Liver (tissue), 9 donors: ENCODE measurements around the gene TMEM190. TPM values are rescaled to one million over a fixed set of nuclear protein-coding genes. Genes with fewer than 3 reads are reported as not detected.

Experiments used
- DNase-seq: peaks from one replicate; pipeline ENCODE4 v3.0.0-alpha.2; 2017; ENCODE audit warnings: low spot score
- H3K27ac ChIP-seq, 2 donors: one replicate each; pipeline ENCODE4 v1.7.0; 2013; ENCODE audit warnings: inconsistent platforms in 2 of 2, low read length in 2 of 2, control low read depth in 1 of 2, low read depth in 1 of 2, mild to moderate bottlenecking in 1 of 2
- H3K27me3 ChIP-seq, 4 donors: one replicate each; pipeline versions ENCODE4 v1.6.1 to v1.7.0; 2013; ENCODE audit warnings: low read length in 3 of 4, inconsistent platforms in 1 of 4, mild to moderate bottlenecking in 1 of 4, moderate library complexity in 1 of 4; ENCODE audit not compliant: control insufficient read depth in 4 of 4, insufficient read depth in 4 of 4
- H3K36me3 ChIP-seq, 4 donors: one replicate each; pipeline versions ENCODE4 v1.6.1 to v1.7.0; 2013; ENCODE audit warnings: low read length in 3 of 4, mild to moderate bottlenecking in 3 of 4, low read depth in 1 of 4, moderate library complexity in 1 of 4; ENCODE audit not compliant: control insufficient read depth in 4 of 4, insufficient read depth in 3 of 4
- H3K4me1 ChIP-seq, 4 donors: one replicate each; pipeline versions ENCODE4 v1.6.1 to v1.7.0; 2013; ENCODE audit warnings: low read length in 3 of 4, mild to moderate bottlenecking in 3 of 4, moderate library complexity in 1 of 4; ENCODE audit not compliant: control insufficient read depth in 4 of 4, insufficient read depth in 4 of 4
- H3K4me3 ChIP-seq, 3 donors: one replicate each; pipeline versions ENCODE4 v1.6.1 to v1.7.0; 2013; ENCODE audit warnings: low read length in 3 of 3, control low read depth in 1 of 3, low read depth in 1 of 3, mild to moderate bottlenecking in 1 of 3
- H3K9ac ChIP-seq, 2 donors: one replicate each; pipeline ENCODE4 v1.7.0; 2013; ENCODE audit warnings: low read length in 2 of 2, mild to moderate bottlenecking in 2 of 2, moderate library complexity in 2 of 2, control low read depth in 1 of 2, low read depth in 1 of 2
- H3K9me3 ChIP-seq, 4 donors: one replicate each; pipeline versions ENCODE4 v1.6.1 to v1.7.0; 2013; ENCODE audit warnings: low read length in 3 of 4; ENCODE audit not compliant: control insufficient read depth in 4 of 4
- CTCF ChIP-seq: fragments of 150-350 bp; IDR thresholded peaks from 2 replicates; pipeline ENCODE4 v1.5.1; 2017; ENCODE audit warnings: improper control_type of control experiment, low read depth, low read length; ENCODE audit not compliant: missing input control
- EGR1 ChIP-seq, 2 donors: IDR thresholded peaks; 2 replicates each; pipeline ENCODE4 v1.6.1; 2016 to 2018; ENCODE audit warnings: antibody characterized with exemption in 2 of 2, low read depth in 2 of 2
- FOXA1 ChIP-seq: IDR thresholded peaks from 2 replicates; pipeline ENCODE4 v1.6.1; 2016; ENCODE audit warnings: antibody characterized with exemption
- FOXA2 ChIP-seq: IDR thresholded peaks from 2 replicates; pipeline ENCODE4 v1.6.1; 2016; ENCODE audit warnings: antibody characterized with exemption
- GABPA ChIP-seq, 2 donors: IDR thresholded peaks in 1 of 2; conservative IDR thresholded peaks in 1 of 2; 2 replicates each; pipeline ENCODE4 v1.6.1; 2016; ENCODE audit warnings: antibody characterized with exemption in 2 of 2, mild to moderate bottlenecking in 1 of 2, moderate library complexity in 1 of 2
- HNF4A ChIP-seq, 2 donors: conservative IDR thresholded peaks; 2 replicates each; pipeline ENCODE4 v1.6.1; 2016; ENCODE audit warnings: antibody characterized with exemption in 2 of 2, mild to moderate bottlenecking in 2 of 2
- HNF4G ChIP-seq: IDR thresholded peaks from 2 replicates; pipeline ENCODE4 v1.6.1; 2016; ENCODE audit warnings: antibody characterized with exemption
- JUND ChIP-seq, 2 donors: IDR thresholded peaks; 2 replicates each; pipeline ENCODE4 v1.6.1; 2016; ENCODE audit warnings: antibody characterized with exemption in 2 of 2
- MAX ChIP-seq: IDR thresholded peaks from 2 replicates; pipeline ENCODE4 v1.6.1; 2016; ENCODE audit warnings: antibody characterized with exemption
- NR2F2 ChIP-seq: IDR thresholded peaks from 2 replicates; pipeline ENCODE4 v1.6.1; 2016; ENCODE audit warnings: antibody characterized with exemption
- RAD21 ChIP-seq, 2 donors: IDR thresholded peaks; 2 replicates each; pipeline ENCODE4 v1.6.1; 2016; ENCODE audit warnings: antibody characterized with exemption in 2 of 2, mild to moderate bottlenecking in 2 of 2
- REST ChIP-seq: IDR thresholded peaks from 2 replicates; pipeline ENCODE4 v1.6.1; 2016; ENCODE audit warnings: antibody characterized with exemption, mild to moderate bottlenecking
- RXRA ChIP-seq, 2 donors: IDR thresholded peaks; 2 replicates each; pipeline ENCODE4 v1.6.1; 2017 to 2018; ENCODE audit warnings: antibody characterized with exemption in 2 of 2, mild to moderate bottlenecking in 1 of 2
- SP1 ChIP-seq: IDR thresholded peaks from 2 replicates; pipeline ENCODE4 v1.6.1; 2018; ENCODE audit warnings: antibody characterized with exemption, mild to moderate bottlenecking
- TAF1 ChIP-seq: conservative IDR thresholded peaks from 2 replicates; pipeline ENCODE4 v1.6.1; 2016; ENCODE audit warnings: antibody characterized with exemption, mild to moderate bottlenecking
- YY1 ChIP-seq: IDR thresholded peaks from 2 replicates; pipeline ENCODE4 v1.6.1; 2016; ENCODE audit warnings: antibody characterized with exemption, mild to moderate bottlenecking
- ZBTB33 ChIP-seq: IDR thresholded peaks from 2 replicates; pipeline ENCODE4 v1.6.1; 2016; ENCODE audit warnings: antibody characterized with exemption
- WGBS: extraction: QIAGEN DNeasy Blood & Tissue Kit; methylation state at CpG from one replicate; pipeline ENCODE4 v1.1.7; 2013; 5-methylcytosine and 5-hydroxymethylcytosine counted together
- polyA plus RNA-seq, 2 donors: library from polyadenylated mRNA; stranded (reverse) in 1 of 2; unstranded in 1 of 2; fragments of 200-250 nt in 1 of 2; fragments of >200 nt in 1 of 2; fragmentation: Nextera tagmentation in 1 of 2; extraction: Ambion mirVana in 1 of 2; gene quantifications; one replicate each; pipeline versions ENCODE4 v1.2.1 to v1.2.3, GENCODE V29; 2013 to 2015
- total RNA-seq, 2 donors: library from RNA; depleted of rRNA; stranded (reverse); fragments of >200 nt; gene quantifications; one replicate each; pipeline ENCODE4 v1.2.3, GENCODE V29; 2014
- donor health status: healthy.
- donor health status: healthy.
- donor health status: healthy.
- donor health status: healthy.
- donor health status: healthy.

TMEM190 gene
- total and polyA plus RNA-seq, 4 donors: not detected

- no peak for TF ChIP-seq REST
- TF ChIP-seq GABPA (IDR thresholded peaks at IDR 0.05 in 1 of 2, conservative IDR thresholded peaks at IDR 0.05 in 1 of 2): no peak
- TF ChIP-seq RXRA (IDR thresholded peaks at IDR 0.05): no peak
- TF ChIP-seq YY1: no peak
- no peak for TF ChIP-seq SP1
- no peak for TF ChIP-seq FOXA2
- TF ChIP-seq MAX: no peak
These were observed 2.5 kb upstream of the TMEM190 start (continued) for GRCh38 chr19:55373993-55374757.

- TF ChIP-seq FOXA2 (no peak), EGR1 (IDR thresholded peaks at IDR 0.05; ENCODE audit: low read depth in 2 of 2) (no peak), JUND (IDR thresholded peaks at IDR 0.05) (no peak), RXRA (IDR thresholded peaks at IDR 0.05) (no peak), NR2F2 (no peak), TAF1 (no peak), RAD21 (IDR thresholded peaks at IDR 0.05) (no peak)
- H3K9me3 ChIP-seq: no peaks in the 10 kb centered on the region
- no peak for DNase-seq
- H3K9ac ChIP-seq: no peak overlapping the region
- no peak overlapping the region for H3K27ac ChIP-seq
- no peaks in the 10 kb centered on the region for H3K36me3 ChIP-seq
- peaks cover 0 to 4% (median 3%) of the 10 kb centered on the region in 4 donors for H3K27me3 ChIP-seq
- H3K4me3 ChIP-seq: no peak overlapping the region
- peaks cover 0 to 2% (median 0%) of the 10 kb centered on the region in 4 donors for H3K4me1 ChIP-seq
- WGBS: 20% methylated on average over 43 of the region's 43 CpGs
These were observed 918 bp downstream of the TMEM190 start for GRCh38 chr19:55377356-55378131.

GRCh38 chr19:55379174-55379573, 2.5 kb downstream of the TMEM190 start:
- Histone ChIP-seq H3K27ac (no peak overlapping the region), H3K9ac (no peak overlapping the region), H3K9me3 (no peaks in the 10 kb centered on the region), H3K36me3 (no peaks in the 10 kb centered on the region), H3K4me1 (peaks cover 4 to 6% (median 5%) of the 10 kb centered on the region in 4 donors), H3K4me3 (no peak overlapping the region), H3K27me3 (peaks cover 0 to 2% (median 2%) of the 10 kb centered on the region in 4 donors)
- WGBS: 74% methylated on average over 11 of the region's 11 CpGs
- DNase-seq: no peak
- no peak for TF ChIP-seq JUND (IDR thresholded peaks at IDR 0.05)
- TF ChIP-seq CTCF: no peak
- TF ChIP-seq EGR1 (IDR thresholded peaks at IDR 0.05; ENCODE audit: low read depth in 2 of 2): no peak
- TF ChIP-seq TAF1: no peak
- no peak for TF ChIP-seq GABPA (IDR thresholded peaks at IDR 0.05 in 1 of 2, conservative IDR thresholded peaks at IDR 0.05 in 1 of 2)
- no peak for TF ChIP-seq HNF4G
- TF ChIP-seq SP1: no peak
- TF ChIP-seq ZBTB33: no peak
- no peak for TF ChIP-seq RAD21 (IDR thresholded peaks at IDR 0.05)
- TF ChIP-seq REST: no peak
- no peak for TF ChIP-seq FOXA1
- no peak for TF ChIP-seq NR2F2
- TF ChIP-seq RXRA (IDR thresholded peaks at IDR 0.05): no peak
- no peak for TF ChIP-seq HNF4A (conservative IDR thresholded peaks at IDR 0.05)
